HG03039 (cell line): ENCODE data around the gene FRS2.

Experiments used
- ATAC-seq: cut with Tn5 transposase; IDR thresholded peaks from one replicate; pipeline ENCODE4 v1.9.1; 2021; ENCODE audit warnings: mild to moderate bottlenecking, moderate library complexity; ENCODE audit not compliant: unreplicated experiment

Gene FRS2

GRCh38 chr12:69500631-69501030, 30.4 kb downstream of the FRS2 start:
- no peak for ATAC-seq

GRCh38 chr12:69501154-69501895, 31.1 kb downstream of the FRS2 start:
- ATAC-seq: no peak

DNA sequence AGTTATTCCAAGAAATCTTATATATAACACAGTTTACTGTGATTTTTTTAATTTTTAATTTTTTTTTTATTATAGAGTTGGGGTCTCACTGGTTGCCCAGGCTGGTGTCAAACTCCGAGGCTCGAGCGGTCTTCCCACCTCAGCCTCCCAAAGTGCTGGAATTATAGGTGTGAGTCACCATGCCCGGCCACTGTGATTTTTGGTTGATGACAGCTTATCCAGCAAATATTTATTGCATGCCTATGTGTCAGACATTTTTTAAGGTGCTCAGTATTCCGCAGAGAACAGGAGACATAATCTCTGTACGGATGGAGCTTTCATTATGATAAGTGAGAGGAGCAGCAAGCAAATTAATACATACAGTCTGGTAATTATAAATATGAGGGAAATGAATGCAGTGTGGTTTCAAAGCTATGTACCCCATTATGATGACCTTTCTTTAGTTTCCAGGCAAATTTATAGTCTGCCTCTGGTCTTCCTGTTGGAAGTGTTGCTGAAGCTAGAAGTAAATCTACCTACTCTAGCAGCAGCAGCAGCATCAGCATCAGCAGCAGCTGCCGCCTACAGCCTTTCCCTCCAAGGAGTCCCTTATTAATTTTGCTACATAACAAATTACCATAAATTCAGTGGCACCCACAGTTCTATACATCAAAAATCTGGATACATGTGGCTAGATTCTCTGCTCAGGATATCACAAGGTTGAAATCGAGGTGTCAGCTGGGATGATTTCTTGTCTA, 32.3 kb downstream of the FRS2 start:
- no peak for ATAC-seq

GRCh38 chr12:69508091-69508490, 37.9 kb downstream of the FRS2 start:
- ATAC-seq: no peak

DNA sequence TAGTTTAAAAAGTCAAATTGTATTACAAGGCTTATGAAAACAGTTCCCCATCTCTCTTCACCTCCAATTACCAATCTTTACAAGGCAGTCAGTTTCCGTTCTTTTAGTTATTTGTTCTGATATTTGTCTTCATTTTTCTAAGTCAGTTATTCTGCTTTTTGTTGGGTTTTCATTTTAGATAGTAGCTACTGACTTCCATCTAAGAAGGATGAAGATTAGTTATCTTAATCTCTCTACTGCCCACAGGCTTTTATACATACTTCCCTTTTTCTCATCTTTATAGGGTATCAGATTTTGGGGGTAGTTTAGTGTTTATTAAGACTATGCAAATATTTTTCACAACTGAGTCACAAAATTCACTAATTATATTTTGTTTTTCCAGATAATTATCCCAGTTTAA, 38.4 kb downstream of the FRS2 start:
- no peak for ATAC-seq

DNA sequence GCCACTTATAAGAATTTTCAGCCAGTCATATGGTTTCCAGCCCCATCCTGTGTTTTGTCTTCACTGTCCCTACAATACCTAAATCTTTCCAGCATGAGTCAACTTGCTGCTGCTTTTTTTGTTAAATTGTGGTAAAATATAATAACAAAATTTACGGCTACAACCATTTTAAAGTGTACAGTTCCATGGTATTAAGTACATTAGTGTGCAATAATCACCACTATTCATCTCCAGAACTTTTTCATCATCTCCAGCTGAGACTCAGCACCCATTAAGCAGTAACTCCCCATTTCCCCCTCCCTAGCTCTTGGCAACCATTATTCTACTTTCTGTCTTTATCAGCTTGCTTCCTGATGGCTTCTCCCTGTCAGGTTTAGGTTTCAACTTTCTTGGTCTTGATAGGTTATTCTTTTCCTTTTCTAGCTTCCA, 39.1 kb downstream of the FRS2 start:
- ATAC-seq: no peak

DNA sequence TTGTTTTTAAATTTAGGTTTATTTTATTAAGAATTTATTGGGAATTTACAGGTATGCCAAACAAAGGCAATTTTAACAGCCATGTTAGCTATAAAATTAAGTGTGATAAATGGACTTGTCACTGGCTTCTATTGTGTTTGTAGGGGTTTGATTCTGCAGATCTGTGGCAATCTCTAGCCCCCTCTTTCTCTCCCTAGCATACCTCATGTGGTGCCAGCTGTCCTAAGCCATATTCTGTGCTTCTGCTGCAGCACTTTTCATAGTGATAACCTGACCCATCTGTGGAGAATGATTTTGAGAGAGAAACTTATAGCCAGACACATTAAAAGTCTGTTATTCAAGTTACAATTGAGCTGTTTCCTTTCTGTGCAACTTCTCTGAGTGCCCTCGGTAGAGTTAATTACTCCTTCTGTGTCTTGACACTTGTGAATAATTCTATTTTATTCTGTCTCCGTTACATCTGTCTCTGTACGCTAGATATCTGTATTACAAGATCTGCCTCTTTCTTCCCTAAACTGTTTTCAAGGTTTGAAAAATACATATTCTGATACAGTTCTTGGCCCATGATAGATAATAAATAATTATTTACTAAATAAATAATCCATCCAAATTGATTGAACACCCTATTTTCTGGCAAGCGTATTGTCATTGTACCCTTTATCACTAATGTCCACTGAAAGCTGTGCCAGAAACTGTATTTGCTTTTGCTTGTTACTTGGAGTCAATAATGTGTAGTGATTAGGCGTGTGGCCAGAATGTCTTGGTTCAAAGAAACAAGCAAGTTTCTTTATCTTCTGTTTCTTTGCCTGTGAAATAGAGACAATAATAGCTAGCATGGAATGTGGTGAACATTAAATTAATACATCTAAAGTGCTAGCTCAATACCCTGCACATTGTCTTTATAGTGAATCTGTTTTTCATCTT, 40.0 kb downstream of the FRS2 start:
- ATAC-seq: no peak

GRCh38 chr12:69511016-69511415, 40.8 kb downstream of the FRS2 start:
- no peak for ATAC-seq

DNA sequence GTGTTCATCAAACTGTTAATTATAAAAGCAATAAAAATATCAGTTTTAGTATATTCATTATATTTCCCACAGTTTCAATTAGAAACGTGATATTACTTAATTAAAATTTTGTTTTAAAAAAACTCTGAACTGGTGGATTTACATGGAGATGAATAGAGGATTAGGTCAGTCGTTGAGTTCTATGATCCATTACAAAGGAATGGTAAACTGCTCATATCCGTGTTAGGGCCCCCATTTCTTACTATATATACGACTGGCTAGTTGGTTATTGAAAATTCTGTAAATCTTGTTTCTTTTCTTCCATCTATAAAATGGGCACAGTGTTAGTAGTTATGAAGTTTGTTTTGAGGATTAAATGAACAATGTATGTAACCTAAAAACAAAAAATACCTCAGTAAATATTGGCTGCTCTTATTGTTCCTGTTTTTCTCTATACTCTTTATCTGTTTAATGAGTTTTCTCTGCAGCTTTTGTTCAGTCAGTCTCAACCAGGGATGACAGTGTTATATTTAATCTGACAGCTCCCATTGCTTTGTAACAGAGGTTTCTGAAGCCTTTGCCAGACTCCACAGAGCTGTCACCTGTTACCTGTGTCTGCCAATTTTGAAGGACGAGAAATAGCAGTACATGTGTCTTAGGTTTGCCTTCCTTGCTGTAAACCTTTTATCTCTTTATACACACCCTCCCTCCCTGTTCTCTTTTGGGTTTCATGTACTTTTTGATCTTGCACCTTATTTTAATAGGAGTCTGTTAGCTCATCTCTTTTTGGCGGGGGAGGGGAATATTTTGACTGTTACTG, 41.5 kb downstream of the FRS2 start:
- no peak for ATAC-seq

GRCh38 chr12:69512820-69513219, 42.6 kb downstream of the FRS2 start:
- ATAC-seq: no peak

- ATAC-seq: no peak
Observed at GRCh38 chr12:69513297-69513696, 43.1 kb downstream of the FRS2 start.

DNA sequence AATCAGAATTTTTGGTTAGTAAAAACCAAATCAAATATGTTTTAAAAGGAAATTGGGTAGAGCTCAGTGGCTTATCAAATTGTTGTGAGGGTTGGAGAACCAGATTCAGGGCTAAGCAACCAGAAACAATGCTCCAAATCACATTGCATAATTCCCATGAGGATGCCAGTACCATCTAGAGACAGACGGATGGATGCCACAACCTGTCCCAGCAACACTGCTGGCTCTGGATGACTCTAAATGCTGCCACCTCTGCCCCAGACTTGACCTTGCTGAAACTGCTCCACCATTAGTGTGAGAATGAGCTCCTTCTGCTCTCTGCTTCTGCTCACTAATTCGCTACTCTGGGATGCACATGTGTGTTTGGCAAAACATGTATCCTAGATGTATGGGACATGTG, 43.9 kb downstream of the FRS2 start:
- no peak for ATAC-seq

DNA sequence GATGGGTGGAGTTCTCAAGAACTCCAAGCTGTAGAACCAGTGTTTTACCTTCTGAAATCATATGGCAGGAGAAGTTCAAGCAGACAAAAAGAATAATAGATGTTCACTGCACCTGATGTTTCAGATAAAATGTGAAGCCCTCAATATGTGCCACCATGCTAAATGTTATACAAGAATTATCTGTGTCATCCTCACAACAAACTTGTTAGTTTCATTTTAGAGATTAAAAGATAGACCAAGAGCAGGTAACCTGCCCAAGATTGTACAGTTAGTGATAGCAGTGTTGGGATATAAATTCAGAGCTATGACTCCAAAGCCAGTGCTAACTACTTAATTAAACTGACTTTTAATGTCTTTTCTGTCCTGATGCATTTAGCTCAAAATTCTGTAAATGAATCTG, 44.7 kb downstream of the FRS2 start:
- no peak for ATAC-seq

DNA sequence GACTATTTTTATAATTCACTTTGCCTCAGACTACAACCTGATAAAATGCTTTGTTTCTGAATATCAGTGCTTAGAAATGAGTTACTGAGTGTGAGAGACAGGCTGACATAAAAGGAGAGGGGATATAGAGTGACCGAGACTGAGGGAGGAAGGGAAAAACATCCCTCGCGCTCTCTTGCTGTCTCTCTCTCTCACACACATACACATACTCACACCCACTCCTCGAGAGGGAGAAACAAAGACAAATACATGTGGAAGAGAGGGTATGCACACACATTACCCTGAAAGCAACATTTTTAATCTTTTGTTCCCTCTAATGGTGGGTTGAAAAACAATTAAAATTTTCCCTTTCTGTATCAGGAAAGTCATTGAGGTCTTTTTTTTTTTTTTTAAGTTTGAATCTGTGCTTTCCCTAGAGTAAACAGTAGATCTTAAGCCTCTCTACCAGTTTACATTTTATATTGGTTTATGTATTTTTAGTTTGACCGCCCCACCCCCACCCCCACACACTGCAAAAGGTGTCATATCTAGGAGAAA, 45.3 kb downstream of the FRS2 start:
- ATAC-seq: no peak

DNA sequence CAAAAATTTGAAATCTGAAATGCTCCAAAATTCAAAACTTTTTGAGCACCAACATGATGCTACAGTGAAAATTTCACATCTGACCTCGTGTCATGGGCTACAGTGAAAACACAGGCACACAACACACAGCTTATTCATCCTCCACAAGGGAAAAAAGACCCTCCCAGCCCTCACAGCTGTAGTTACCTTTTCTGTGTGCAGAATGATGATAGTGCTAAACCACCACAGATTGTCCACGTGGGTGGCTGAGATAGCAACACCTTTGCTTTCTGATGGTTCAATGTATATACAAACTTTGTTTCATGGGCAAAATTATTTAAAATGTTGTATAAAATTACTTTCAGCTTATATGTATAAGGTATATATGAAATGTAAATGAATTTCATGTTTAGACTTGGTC, 46.8 kb downstream of the FRS2 start:
- ATAC-seq: no peak

- no peak for ATAC-seq
Observed at GRCh38 chr12:69517406-69517805, 47.2 kb downstream of the FRS2 start.

DNA sequence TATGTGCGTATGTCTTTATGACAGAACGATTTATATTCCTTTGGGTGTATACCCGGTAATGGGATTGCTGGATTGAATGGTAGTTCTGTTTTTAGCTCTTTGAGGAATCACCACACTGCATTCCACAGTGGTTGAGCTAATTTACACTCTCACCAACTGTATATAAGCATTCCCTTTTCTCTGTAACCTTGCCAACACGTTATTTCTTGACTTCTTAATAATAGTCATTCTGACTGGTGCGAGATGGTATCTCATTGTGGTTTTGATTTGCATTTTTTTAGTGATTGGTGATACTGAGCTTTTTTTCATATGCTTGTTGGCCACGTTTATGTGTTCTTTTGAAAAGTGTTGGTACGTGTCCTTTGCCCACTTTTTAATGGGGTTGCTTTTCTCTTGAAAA, 49.7 kb downstream of the FRS2 start:
- ATAC-seq: no peak

DNA sequence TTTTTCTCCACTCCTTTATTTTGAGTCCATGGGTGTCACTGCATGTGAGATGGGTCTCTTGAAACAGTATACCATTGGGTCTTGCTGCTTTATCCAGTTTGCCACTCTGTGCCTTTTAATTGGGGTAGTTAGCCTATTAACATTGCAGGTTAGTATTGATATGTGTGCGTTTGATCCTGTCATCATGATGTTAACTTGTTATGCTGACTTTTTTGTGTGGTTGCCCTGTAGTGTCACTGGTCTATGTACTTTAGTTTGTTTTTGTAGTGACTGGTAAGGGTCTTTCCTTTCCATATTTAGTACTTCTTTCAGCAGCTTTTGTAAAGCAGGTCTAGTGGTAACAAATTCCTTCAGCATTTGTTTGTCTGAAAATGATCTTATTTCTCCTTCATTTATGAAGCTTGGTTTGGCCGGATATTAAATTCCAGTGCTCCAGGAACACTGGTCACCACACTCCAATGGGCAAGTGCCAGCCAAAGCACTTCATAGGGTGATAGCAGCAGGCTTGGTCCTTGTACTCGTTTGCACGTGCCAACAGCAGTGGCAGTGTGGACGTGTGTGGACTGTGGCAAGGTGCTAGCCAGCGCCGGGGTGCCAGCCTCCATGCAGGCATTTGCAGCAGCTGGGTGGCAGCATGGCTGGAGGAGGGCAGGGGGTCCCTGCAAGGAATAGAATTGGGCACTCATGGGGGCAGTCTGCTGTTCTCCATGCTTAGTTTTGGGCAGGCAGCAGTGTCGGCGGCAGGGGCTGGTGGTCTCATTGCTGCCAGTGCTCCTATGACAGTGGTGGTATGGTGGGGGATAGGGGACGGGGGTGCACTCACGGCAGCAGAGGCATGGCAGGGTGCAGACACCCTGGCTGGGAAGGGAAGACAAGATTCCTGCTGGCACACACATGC, 53.5 kb downstream of the FRS2 start:
- no peak for ATAC-seq

GRCh38 chr12:69524331-69524630, 54.1 kb downstream of the FRS2 start:
- no peak for ATAC-seq
